H9 (cell line): ENCODE data around the gene LZIC. TPM values are rescaled to one million over a fixed set of nuclear protein-coding genes. Genes with fewer than 3 reads are reported as not detected.
A peak's percentile ranks its signal among the peaks of the same experiment; 100 is the strongest.

Experiments
- DNase-seq: peaks from one replicate; pipeline ENCODE4 v3.0.0-alpha.2; 2017
- H2AFZ ChIP-seq: one replicate; pipeline ENCODE4 v1.6.1; 2013; ENCODE audit warnings: mild to moderate bottlenecking, low read length, control low read depth, moderate library complexity
- H2AK5ac ChIP-seq: 2 replicates; pipeline ENCODE4 v1.6.1; 2013; ENCODE audit warnings: low read length, control low read depth, mixed read lengths; ENCODE audit not compliant: insufficient read length
- H2BK120ac ChIP-seq: one replicate; pipeline ENCODE4 v1.6.1; 2013; ENCODE audit warnings: low read depth, mild to moderate bottlenecking, low read length, control low read depth, inconsistent platforms; ENCODE audit not compliant: poor library complexity, severe bottlenecking
- H2BK12ac ChIP-seq: 2 replicates; pipeline ENCODE4 v1.6.1; 2013; ENCODE audit warnings: low read length, control low read depth, mixed read lengths, low read depth; ENCODE audit not compliant: insufficient read length
- H2BK15ac ChIP-seq: 2 replicates; pipeline ENCODE4 v1.6.1; 2013; ENCODE audit warnings: low read depth, low read length, control low read depth
- H2BK20ac ChIP-seq: one replicate; pipeline ENCODE4 v1.6.1; 2013; ENCODE audit warnings: low read depth, mild to moderate bottlenecking, low read length, control low read depth, inconsistent platforms; ENCODE audit not compliant: poor library complexity, severe bottlenecking
- H2BK5ac ChIP-seq: 2 replicates; pipeline ENCODE4 v1.6.1; 2013; ENCODE audit warnings: low read length, control low read depth, mixed read lengths; ENCODE audit not compliant: insufficient read length
- H3K14ac ChIP-seq: 2 replicates; pipeline ENCODE4 v1.6.1; 2013; ENCODE audit warnings: low read length, control low read depth; ENCODE audit not compliant: insufficient read depth
- H3K18ac ChIP-seq: 2 replicates; pipeline ENCODE4 v1.6.1; 2013; ENCODE audit warnings: low read depth, mild to moderate bottlenecking, mixed read lengths, low read length, control low read depth; ENCODE audit not compliant: insufficient read length
- H3K23ac ChIP-seq: 2 replicates; pipeline ENCODE4 v1.6.1; 2013; ENCODE audit warnings: low read length, control low read depth, mixed read lengths, low read depth; ENCODE audit not compliant: insufficient read length
- H3K23me2 ChIP-seq: 2 replicates; pipeline ENCODE4 v1.6.1; 2013; ENCODE audit warnings: low read depth, mild to moderate bottlenecking, mixed read lengths, low read length, control low read depth; ENCODE audit not compliant: insufficient read length, poor library complexity, severe bottlenecking
- H3K27ac ChIP-seq: 2 replicates; pipeline ENCODE4 v1.5.1; 2013; ENCODE audit warnings: low read length, control low read depth, mixed read lengths, low read depth; ENCODE audit not compliant: insufficient read length
- H3K27me3 ChIP-seq: 2 replicates; pipeline ENCODE4 v1.6.1; 2013; ENCODE audit warnings: low read length, control low read depth, inconsistent platforms; ENCODE audit not compliant: insufficient read depth
- H3K4ac ChIP-seq: 2 replicates; pipeline ENCODE4 v1.6.1; 2013; ENCODE audit warnings: low read depth, mild to moderate bottlenecking, control low read depth, inconsistent platforms, low read length, moderate library complexity
- H3K4me1 ChIP-seq: 2 replicates; pipeline ENCODE4 v1.6.1; 2013; ENCODE audit warnings: low read length, control low read depth, inconsistent platforms; ENCODE audit not compliant: insufficient read depth
- H3K4me2 ChIP-seq: 2 replicates; pipeline ENCODE4 v1.6.1; 2013; ENCODE audit warnings: low read length, control low read depth, mixed read lengths; ENCODE audit not compliant: insufficient read length, insufficient read depth
- H3K56ac ChIP-seq: 2 replicates; pipeline ENCODE4 v1.6.1; 2013; ENCODE audit warnings: low read depth, mild to moderate bottlenecking, mixed read lengths, low read length, control low read depth; ENCODE audit not compliant: insufficient read length
- H3K79me1 ChIP-seq: 2 replicates; pipeline ENCODE4 v1.6.1; 2013; ENCODE audit warnings: low read depth, mild to moderate bottlenecking, moderate library complexity, low read length, control low read depth, inconsistent platforms; ENCODE audit not compliant: insufficient read depth, poor library complexity, severe bottlenecking
- H3K79me2 ChIP-seq: 2 replicates; pipeline ENCODE4 v1.6.1; 2013; ENCODE audit warnings: low read length, control low read depth, inconsistent platforms; ENCODE audit not compliant: insufficient read depth
- H3K9ac ChIP-seq: 2 replicates; pipeline ENCODE4 v1.6.1; 2013; ENCODE audit warnings: low read length, control low read depth, mixed read lengths; ENCODE audit not compliant: insufficient read length; ENCODE audit errors: extremely low read depth
- H3K9me3 ChIP-seq: one replicate; pipeline ENCODE4 v1.6.1; 2013; ENCODE audit warnings: low read depth, low read length, inconsistent platforms; ENCODE audit not compliant: control insufficient read depth
- H3T11ph ChIP-seq: one replicate; pipeline ENCODE4 v1.6.1; 2013; ENCODE audit warnings: mild to moderate bottlenecking, low read length, control low read depth, inconsistent platforms
- H4K20me1 ChIP-seq: one replicate; pipeline ENCODE4 v1.6.1; 2013; ENCODE audit not compliant: control insufficient read depth, insufficient read length, insufficient read depth
- H4K5ac ChIP-seq: 2 replicates; pipeline ENCODE4 v1.6.1; 2013; ENCODE audit warnings: low read depth, mild to moderate bottlenecking, mixed read lengths, low read length, control low read depth; ENCODE audit not compliant: insufficient read length
- H4K8ac ChIP-seq: replicated peaks from 2 replicates; pipeline ENCODE4 v1.6.1; 2013; ENCODE audit warnings: low read length, control low read depth, mixed read lengths, low read depth; ENCODE audit not compliant: insufficient read length
- H4K91ac ChIP-seq: 2 replicates; pipeline ENCODE4 v1.6.1; 2013; ENCODE audit warnings: low read depth, mild to moderate bottlenecking, moderate library complexity, mixed read lengths, low read length, control low read depth; ENCODE audit not compliant: insufficient read length
- H3K27ac Mint-ChIP-seq, 3 experiments: 2 replicates in 2 of 3; 3 replicates in 1 of 3; pipeline ENCODE4 v1.8.0; 2020 to 2021; ENCODE audit warnings: mixed read lengths in 3 of 3, mild to moderate bottlenecking in 1 of 3, moderate library complexity in 1 of 3
- H3K27me3 Mint-ChIP-seq: 2 replicates; pipeline ENCODE4 v1.8.0; 2021; ENCODE audit warnings: low read depth, mild to moderate bottlenecking, moderate library complexity, mixed read lengths
- H3K36me3 Mint-ChIP-seq, 3 experiments: 2 replicates in 2 of 3; 3 replicates in 1 of 3; pipeline ENCODE4 v1.8.0; 2020 to 2021; ENCODE audit warnings: low read depth in 3 of 3, mixed read lengths in 3 of 3; ENCODE audit not compliant: insufficient read depth in 1 of 3
- H3K4me1 Mint-ChIP-seq, 2 experiments: 2 replicates each; pipeline ENCODE4 v1.8.0; 2020; ENCODE audit warnings: mixed read lengths in 2 of 2
- H3K4me3 Mint-ChIP-seq, 2 experiments: 2 replicates in 1 of 2; 3 replicates in 1 of 2; pipeline ENCODE4 v1.8.0; 2020 to 2021; ENCODE audit warnings: mild to moderate bottlenecking in 2 of 2, mixed read lengths in 2 of 2, moderate library complexity in 1 of 2
- H3K9me3 Mint-ChIP-seq, 2 experiments: 2 replicates in 1 of 2; 3 replicates in 1 of 2; pipeline ENCODE4 v1.8.0; 2020; ENCODE audit warnings: mild to moderate bottlenecking in 2 of 2, mixed read lengths in 2 of 2, moderate library complexity in 1 of 2
- WGBS: extraction: QIAGEN DNeasy Blood & Tissue Kit; methylation state at CpG from one replicate; pipeline ENCODE4 v1.1.7; 2013; ENCODE audit warnings: missing lambda C conversion rate, low lambda C conversion rate, mixed read lengths; ENCODE audit not compliant: insufficient read length; ENCODE audit errors: extremely low coverage; 5-methylcytosine and 5-hydroxymethylcytosine counted together
- microRNA-seq: library from miRNA; unstranded; fragments of <30 nt; microRNA quantifications from one replicate; pipeline ENCODE4, GENCODE V29; 2020; ENCODE audit warnings: borderline microRNAs expressed
- total RNA-seq: library from RNA; stranded (reverse); gene quantifications from 2 replicates; pipeline ENCODE4 v1.2.1, GENCODE V29; 2021
- TF ChIP-seq, protein P1 (sequence below): fragments of 200-600 bp; sonication (generic); conservative IDR thresholded peaks from 3 replicates; pipeline ENCODE4 v1.8.0; 2021; ENCODE audit warnings: antibody characterized with exemption, mild to moderate bottlenecking

LZIC gene
- total RNA-seq, 1 experiment from 2014 or later = 22.9 TPM

- no peak overlapping the region for H3K27ac ChIP-seq
- no peak overlapping the region for H2BK15ac ChIP-seq
- no peak overlapping the region for H3K14ac ChIP-seq
- no peak overlapping the region for H3K23ac ChIP-seq
- H3K4ac ChIP-seq = no peak overlapping the region
- Mint-ChIP-seq H3K4me3 (no peak overlapping the region), H3K4me1 (peaks cover 6 to 18% of the 10 kb centered on the region in 2 experiments), H3K36me3 (peaks cover 3 to 13% (median 7%) of the 10 kb centered on the region in 3 experiments; a peak in 3 of 7 replicates), H3K9me3 (no peaks in the 10 kb centered on the region), H3K27me3 (no peaks in the 10 kb centered on the region), H3K27ac (peak overlapping the region in 2 of 3 experiments; percentile 8 to 29; a peak in 3 of 7 replicates)
- H4K8ac ChIP-seq = no peak overlapping the region
- H4K20me1 ChIP-seq = peaks cover 3% of the 10 kb centered on the region
- H4K91ac ChIP-seq = no peak overlapping the region
- TF ChIP-seq, protein P1, sequence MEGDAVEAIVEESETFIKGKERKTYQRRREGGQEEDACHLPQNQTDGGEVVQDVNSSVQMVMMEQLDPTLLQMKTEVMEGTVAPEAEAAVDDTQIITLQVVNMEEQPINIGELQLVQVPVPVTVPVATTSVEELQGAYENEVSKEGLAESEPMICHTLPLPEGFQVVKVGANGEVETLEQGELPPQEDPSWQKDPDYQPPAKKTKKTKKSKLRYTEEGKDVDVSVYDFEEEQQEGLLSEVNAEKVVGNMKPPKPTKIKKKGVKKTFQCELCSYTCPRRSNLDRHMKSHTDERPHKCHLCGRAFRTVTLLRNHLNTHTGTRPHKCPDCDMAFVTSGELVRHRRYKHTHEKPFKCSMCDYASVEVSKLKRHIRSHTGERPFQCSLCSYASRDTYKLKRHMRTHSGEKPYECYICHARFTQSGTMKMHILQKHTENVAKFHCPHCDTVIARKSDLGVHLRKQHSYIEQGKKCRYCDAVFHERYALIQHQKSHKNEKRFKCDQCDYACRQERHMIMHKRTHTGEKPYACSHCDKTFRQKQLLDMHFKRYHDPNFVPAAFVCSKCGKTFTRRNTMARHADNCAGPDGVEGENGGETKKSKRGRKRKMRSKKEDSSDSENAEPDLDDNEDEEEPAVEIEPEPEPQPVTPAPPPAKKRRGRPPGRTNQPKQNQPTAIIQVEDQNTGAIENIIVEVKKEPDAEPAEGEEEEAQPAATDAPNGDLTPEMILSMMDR = no peak
- H3K4me2 ChIP-seq = no peak overlapping the region
- H3K9ac ChIP-seq = no peak overlapping the region
- no peaks in the 10 kb centered on the region for H3K23me2 ChIP-seq
- no peak for DNase-seq
- H2AFZ ChIP-seq = no peak overlapping the region
- no peak overlapping the region for H4K5ac ChIP-seq
- H3K56ac ChIP-seq = no peak overlapping the region
- H2BK120ac ChIP-seq = no peak overlapping the region
- no peaks in the 10 kb centered on the region for H3K79me1 ChIP-seq
- H3K9me3 ChIP-seq = no peaks in the 10 kb centered on the region
- H2BK12ac ChIP-seq = no peak overlapping the region
- WGBS = no CpG with 5 or more reads among the region's 2 CpGs
- H2BK20ac ChIP-seq = no peak overlapping the region
- H3K79me2 ChIP-seq = no peaks in the 10 kb centered on the region
- H3K4me1 ChIP-seq = no peaks in the 10 kb centered on the region
- H2BK5ac ChIP-seq = no peak overlapping the region
- no peak overlapping the region for H3K18ac ChIP-seq
- no peaks in the 10 kb centered on the region for H3K27me3 ChIP-seq
- no peak overlapping the region for H3T11ph ChIP-seq
- no peak overlapping the region for H2AK5ac ChIP-seq
Measured at GRCh38 chr1:9881838-9882249, 61.3 kb downstream of the LZIC start.

Small RNA genes lying within 50 kb of the gene (microRNA-seq; reads per million reads assigned to microRNA genes)
- gene MIR5697 = not detected

Other genes with a start within 250 kb of the LZIC start
- gene CLSTN1, start 119.4 kb downstream of the LZIC start, total RNA-seq = 100 and 101 TPM in 2 replicates
- gene CTNNBIP1, start 33.1 kb downstream of the LZIC start, total RNA-seq = 43.0 and 44.4 TPM in 2 replicates
- 2.8 TPM in 2 replicates for gene NMNAT1, start 84 bp upstream of the LZIC start, total RNA-seq
- 4.5 and 6.2 TPM in 2 replicates for gene RBP7, start 53.8 kb upstream of the LZIC start, total RNA-seq
- 66.0 and 67.6 TPM in 2 replicates for gene UBE4B, start 89.6 kb upstream of the LZIC start, total RNA-seq